WTC11 (cell line): Measurements from ENCODE around the gene MICAL3. TPM values are rescaled to one million over a fixed set of nuclear protein-coding genes. Genes with fewer than 3 reads are reported as not detected.

ENCODE experiments used
- ATAC-seq: fragments of 200-7000 bp; cut with Tn5 transposase; 2 replicates; pipeline ENCODE4 v1.10.0; 2021; ENCODE audit warnings: mild to moderate bottlenecking, moderate library complexity
- CTCF ChIA-PET: fragments of 300-600 bp; sonication (Branson Sonifier 250); formaldehyde crosslinking; loops from one replicate; lab custom pipeline; 2021; ENCODE audit warnings: antibody characterized with exemption; lab: Charles Lee
- POLR2A ChIA-PET: fragments of 350-600 bp; sonication (Branson Sonifier 250); formaldehyde crosslinking; loops from one replicate; lab custom pipeline; 2021; ENCODE audit warnings: antibody characterized with exemption; lab: Charles Lee
- DNase-seq: peaks from one replicate; pipeline ENCODE4 v3.0.0; 2021; ENCODE audit warnings: low spot score
- H3K27ac Mint-ChIP-seq: 2 replicates; pipeline ENCODE4 v1.8.0; 2021; ENCODE audit warnings: mixed read lengths
- H3K27me3 Mint-ChIP-seq: 2 replicates; pipeline ENCODE4 v1.8.0; 2021; ENCODE audit warnings: low read depth, mild to moderate bottlenecking, moderate library complexity, mixed read lengths
- H3K36me3 Mint-ChIP-seq: 2 replicates; pipeline ENCODE4 v1.8.0; 2021; ENCODE audit warnings: mixed read lengths
- H3K4me1 Mint-ChIP-seq: 2 replicates; pipeline ENCODE4 v1.8.0; 2022; ENCODE audit warnings: mixed read lengths
- H3K4me3 Mint-ChIP-seq: 2 replicates; pipeline ENCODE4 v1.8.0; 2021; ENCODE audit warnings: mild to moderate bottlenecking, moderate library complexity, mixed read lengths
- H3K9me3 Mint-ChIP-seq: 2 replicates; pipeline ENCODE4 v1.8.0; 2021; ENCODE audit warnings: mixed read lengths
- AR ChIP-seq: fragments of 250-450 bp; sonication (Bioruptor Pico); IDR thresholded peaks from 2 replicates; pipeline ENCODE4 v1.9.0; 2021; ENCODE audit warnings: mild to moderate bottlenecking
- ELF4 ChIP-seq: sonication (generic); formaldehyde crosslinking; IDR thresholded peaks from 2 replicates; pipeline ENCODE4 v1.8.1; 2022; ENCODE audit warnings: low read depth, mild to moderate bottlenecking, moderate library complexity, missing genetic modification reagents
- ETV6 ChIP-seq: sonication (generic); formaldehyde crosslinking; IDR thresholded peaks from 2 replicates; pipeline ENCODE4 v1.8.1; 2022; ENCODE audit warnings: mild to moderate bottlenecking, missing genetic modification reagents
- FOXJ3 ChIP-seq: sonication (generic); formaldehyde crosslinking; IDR thresholded peaks from 2 replicates; pipeline ENCODE4 v1.9.0; 2021; ENCODE audit warnings: missing genetic modification reagents, mild to moderate bottlenecking, borderline replicate concordance
- HMGA2 ChIP-seq: fragments of 250-450 bp; sonication (Bioruptor Pico); IDR thresholded peaks from 2 replicates; pipeline ENCODE4 v1.4.0; 2021; ENCODE audit warnings: mild to moderate bottlenecking, moderate library complexity
- IRF2 ChIP-seq: sonication (generic); formaldehyde crosslinking; IDR thresholded peaks from 2 replicates; pipeline ENCODE4 v1.8.0; 2022; ENCODE audit warnings: low read depth, missing genetic modification reagents, borderline replicate concordance
- NR1H2 ChIP-seq: sonication (generic); formaldehyde crosslinking; IDR thresholded peaks from 2 replicates; pipeline ENCODE4 v1.9.0; 2021; ENCODE audit warnings: mild to moderate bottlenecking, moderate library complexity, missing genetic modification reagents
- NR2C2 ChIP-seq: sonication (generic); formaldehyde crosslinking; IDR thresholded peaks from 2 replicates; pipeline ENCODE4 v1.8.0; 2022; ENCODE audit warnings: mild to moderate bottlenecking, missing genetic modification reagents
- SP1 ChIP-seq: sonication (generic); formaldehyde crosslinking; conservative IDR thresholded peaks from 2 replicates; pipeline ENCODE4 v1.8.1; 2022; ENCODE audit warnings: missing genetic modification reagents
- TCF7 ChIP-seq: sonication (generic); formaldehyde crosslinking; IDR thresholded peaks from 2 replicates; pipeline ENCODE4 v1.8.0; 2022; ENCODE audit warnings: mild to moderate bottlenecking, low read depth, missing genetic modification reagents, moderate library complexity
- TEAD4 ChIP-seq: sonication (generic); formaldehyde crosslinking; IDR thresholded peaks from 2 replicates; pipeline ENCODE4 v1.8.0; 2022; ENCODE audit warnings: mild to moderate bottlenecking, missing genetic modification reagents
- TP53 ChIP-seq: sonication (generic); formaldehyde crosslinking; IDR thresholded peaks from 2 replicates; pipeline ENCODE4 v1.8.1; 2023; ENCODE audit warnings: mild to moderate bottlenecking, missing genetic modification reagents
- ZNF263 ChIP-seq: sonication (generic); formaldehyde crosslinking; IDR thresholded peaks from 2 replicates; pipeline ENCODE4 v1.8.1; 2022; ENCODE audit warnings: low read depth, mild to moderate bottlenecking, moderate library complexity, missing genetic modification reagents
- ZNF416 ChIP-seq: fragments of 250-450 bp; sonication (Bioruptor Pico); IDR thresholded peaks from 2 replicates; pipeline ENCODE4 v1.9.0; 2021; ENCODE audit warnings: mild to moderate bottlenecking, inconsistent platforms
- total RNA-seq: library from RNA; stranded (reverse); gene quantifications from 3 replicates; pipeline ENCODE4 v1.2.3, GENCODE V29; 2021
- TF ChIP-seq, protein P1 (sequence below): fragments of 250-450 bp; sonication (Bioruptor Pico); IDR thresholded peaks from 2 replicates; pipeline ENCODE4 v1.9.0; 2021; ENCODE audit warnings: mild to moderate bottlenecking, borderline replicate concordance
- TF ChIP-seq, protein P2 (sequence below): fragments of 250-450 bp; sonication (Bioruptor Pico); conservative IDR thresholded peaks from 2 replicates; pipeline ENCODE4 v1.9.0; 2021; ENCODE audit warnings: mild to moderate bottlenecking

Gene MICAL3
- total RNA-seq, 1 experiment from 2014 or later = 41.2 TPM

GRCh38 chr22:17823226-17823625 is 201.1 kb downstream of the MICAL3 start (continued):
- TF ChIP-seq, protein P1, sequence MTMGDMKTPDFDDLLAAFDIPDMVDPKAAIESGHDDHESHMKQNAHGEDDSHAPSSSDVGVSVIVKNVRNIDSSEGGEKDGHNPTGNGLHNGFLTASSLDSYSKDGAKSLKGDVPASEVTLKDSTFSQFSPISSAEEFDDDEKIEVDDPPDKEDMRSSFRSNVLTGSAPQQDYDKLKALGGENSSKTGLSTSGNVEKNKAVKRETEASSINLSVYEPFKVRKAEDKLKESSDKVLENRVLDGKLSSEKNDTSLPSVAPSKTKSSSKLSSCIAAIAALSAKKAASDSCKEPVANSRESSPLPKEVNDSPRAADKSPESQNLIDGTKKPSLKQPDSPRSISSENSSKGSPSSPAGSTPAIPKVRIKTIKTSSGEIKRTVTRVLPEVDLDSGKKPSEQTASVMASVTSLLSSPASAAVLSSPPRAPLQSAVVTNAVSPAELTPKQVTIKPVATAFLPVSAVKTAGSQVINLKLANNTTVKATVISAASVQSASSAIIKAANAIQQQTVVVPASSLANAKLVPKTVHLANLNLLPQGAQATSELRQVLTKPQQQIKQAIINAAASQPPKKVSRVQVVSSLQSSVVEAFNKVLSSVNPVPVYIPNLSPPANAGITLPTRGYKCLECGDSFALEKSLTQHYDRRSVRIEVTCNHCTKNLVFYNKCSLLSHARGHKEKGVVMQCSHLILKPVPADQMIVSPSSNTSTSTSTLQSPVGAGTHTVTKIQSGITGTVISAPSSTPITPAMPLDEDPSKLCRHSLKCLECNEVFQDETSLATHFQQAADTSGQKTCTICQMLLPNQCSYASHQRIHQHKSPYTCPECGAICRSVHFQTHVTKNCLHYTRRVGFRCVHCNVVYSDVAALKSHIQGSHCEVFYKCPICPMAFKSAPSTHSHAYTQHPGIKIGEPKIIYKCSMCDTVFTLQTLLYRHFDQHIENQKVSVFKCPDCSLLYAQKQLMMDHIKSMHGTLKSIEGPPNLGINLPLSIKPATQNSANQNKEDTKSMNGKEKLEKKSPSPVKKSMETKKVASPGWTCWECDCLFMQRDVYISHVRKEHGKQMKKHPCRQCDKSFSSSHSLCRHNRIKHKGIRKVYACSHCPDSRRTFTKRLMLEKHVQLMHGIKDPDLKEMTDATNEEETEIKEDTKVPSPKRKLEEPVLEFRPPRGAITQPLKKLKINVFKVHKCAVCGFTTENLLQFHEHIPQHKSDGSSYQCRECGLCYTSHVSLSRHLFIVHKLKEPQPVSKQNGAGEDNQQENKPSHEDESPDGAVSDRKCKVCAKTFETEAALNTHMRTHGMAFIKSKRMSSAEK = no peak
- TF ChIP-seq IRF2 (CRISPR knock-in tag) = no peak
- TF ChIP-seq ETV6 (CRISPR knock-in tag) = no peak
- no peak for TF ChIP-seq SP1 (CRISPR knock-in tag)
- TF ChIP-seq TP53 = no peak
- no peak for TF ChIP-seq ZNF263 (CRISPR knock-in tag)
- TF ChIP-seq, all 79 proteins: peak for 0

GRCh38 chr22:17822087-17822486 is 202.3 kb downstream of the MICAL3 start:
- H3K36me3 Mint-ChIP-seq = no peaks in the 10 kb centered on the region
- TF ChIP-seq TCF7 (CRISPR knock-in tag) (no peak), NR1H2 (CRISPR knock-in tag) (no peak), IRF2 (CRISPR knock-in tag) (no peak), NR2C2 (CRISPR knock-in tag) (no peak), TEAD4 (CRISPR knock-in tag) (no peak), FOXJ3 (CRISPR knock-in tag) (no peak), AR (no peak), ZNF416 (no peak)
- TF ChIP-seq, protein P2, sequence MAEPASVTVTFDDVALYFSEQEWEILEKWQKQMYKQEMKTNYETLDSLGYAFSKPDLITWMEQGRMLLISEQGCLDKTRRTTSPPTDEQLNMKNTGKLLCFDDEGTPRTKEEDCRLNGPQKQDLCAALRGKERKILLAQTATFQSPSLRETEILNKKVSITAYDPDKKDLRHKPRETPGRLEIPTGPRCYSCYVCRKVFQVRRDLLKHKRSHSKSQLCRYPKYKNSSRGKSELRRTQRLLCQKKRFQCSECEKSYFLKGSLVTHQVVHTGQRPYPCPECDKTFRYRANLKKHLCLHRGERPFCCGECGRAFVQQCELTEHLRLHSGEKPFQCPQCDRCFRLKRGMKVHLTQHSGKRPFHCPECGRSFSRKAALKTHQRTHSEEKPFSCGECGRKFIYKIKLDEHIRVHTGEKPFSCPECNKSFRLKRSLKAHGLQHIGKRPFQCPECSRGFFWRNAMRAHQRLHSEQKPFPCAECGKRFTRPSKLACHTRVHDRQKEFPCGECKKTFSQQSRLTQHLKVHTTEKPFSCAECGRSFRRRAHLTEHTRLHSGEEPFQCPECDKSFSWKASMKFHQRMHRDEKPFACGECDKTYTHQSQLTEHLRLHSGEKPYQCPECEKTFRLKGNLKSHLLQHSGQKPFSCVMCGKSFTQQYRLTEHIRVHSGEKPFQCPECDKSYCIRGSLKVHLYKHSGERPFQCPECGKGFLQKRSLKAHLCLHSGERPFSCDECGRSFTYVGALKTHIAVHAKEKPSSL (CRISPR knock-in tag) = no peak
- TF ChIP-seq, all 79 proteins: peak for 0
- no peak overlapping the region for H3K4me3 Mint-ChIP-seq
- ChIA-PET CTCF (interaction anchor here (0.5 to 1.4 kb wide), 4 partner anchors 8 to 328 kb away, joined by 3 to 4 read pairs (median 3); partner anchors contain the start of gene USP18), POLR2A (no interaction called here)
- no peaks in the 10 kb centered on the region for H3K4me1 Mint-ChIP-seq
- no peak for DNase-seq
- no peaks in the 10 kb centered on the region for H3K9me3 Mint-ChIP-seq
- no peaks in the 10 kb centered on the region; the same call in 1 of the 2 replicates for H3K27me3 Mint-ChIP-seq
- H3K27ac Mint-ChIP-seq = no peak overlapping the region
- no peak for ATAC-seq

DNA sequence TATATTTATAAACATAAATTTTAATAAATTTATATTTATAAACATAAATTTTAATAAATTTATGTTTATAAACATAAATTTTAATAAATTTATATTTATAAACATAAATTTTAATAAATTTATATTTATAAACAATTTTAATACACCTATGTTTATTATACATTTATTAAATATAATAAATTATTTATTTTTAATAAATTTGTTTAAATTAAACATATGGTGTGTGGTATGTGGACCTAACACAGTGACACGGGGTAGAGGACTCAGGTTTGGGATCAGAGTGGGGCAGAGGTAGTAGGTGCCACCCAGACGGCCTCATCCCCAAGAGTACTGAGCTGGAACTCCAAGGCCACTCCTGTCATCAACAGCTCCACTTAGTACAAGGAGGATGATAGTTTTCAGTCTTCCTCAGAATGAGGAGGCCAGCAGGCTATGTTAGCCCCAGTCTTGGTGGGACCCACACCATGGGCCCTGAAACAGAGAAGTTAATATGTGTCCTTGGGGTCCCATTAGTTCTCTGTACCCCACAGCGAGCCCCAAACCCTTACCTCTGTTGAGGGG is 203.4 kb downstream of the MICAL3 start:
- ATAC-seq (no peak), DNase-seq (no peak)
- Mint-ChIP-seq H3K4me3 (no peak overlapping the region), H3K4me1 (no peaks in the 10 kb centered on the region; the same call in 1 of the 2 replicates), H3K36me3 (no peaks in the 10 kb centered on the region), H3K27me3 (no peaks in the 10 kb centered on the region; the same call in 1 of the 2 replicates), H3K27ac (no peak overlapping the region), H3K9me3 (no peaks in the 10 kb centered on the region)
- ChIA-PET CTCF (interaction anchor here (1.0 to 1.4 kb wide), 2 partner anchors 9 to 255 kb away, joined by 3 to 4 read pairs; no protein-coding TSS in a partner anchor), POLR2A (no interaction called here)
- TF ChIP-seq HMGA2 (CRISPR knock-in tag) = peak; percentile 95
- TF ChIP-seq ELF4 = no peak
